ENCODE data around the gene CDK19.

Gene CDK19

DNA sequence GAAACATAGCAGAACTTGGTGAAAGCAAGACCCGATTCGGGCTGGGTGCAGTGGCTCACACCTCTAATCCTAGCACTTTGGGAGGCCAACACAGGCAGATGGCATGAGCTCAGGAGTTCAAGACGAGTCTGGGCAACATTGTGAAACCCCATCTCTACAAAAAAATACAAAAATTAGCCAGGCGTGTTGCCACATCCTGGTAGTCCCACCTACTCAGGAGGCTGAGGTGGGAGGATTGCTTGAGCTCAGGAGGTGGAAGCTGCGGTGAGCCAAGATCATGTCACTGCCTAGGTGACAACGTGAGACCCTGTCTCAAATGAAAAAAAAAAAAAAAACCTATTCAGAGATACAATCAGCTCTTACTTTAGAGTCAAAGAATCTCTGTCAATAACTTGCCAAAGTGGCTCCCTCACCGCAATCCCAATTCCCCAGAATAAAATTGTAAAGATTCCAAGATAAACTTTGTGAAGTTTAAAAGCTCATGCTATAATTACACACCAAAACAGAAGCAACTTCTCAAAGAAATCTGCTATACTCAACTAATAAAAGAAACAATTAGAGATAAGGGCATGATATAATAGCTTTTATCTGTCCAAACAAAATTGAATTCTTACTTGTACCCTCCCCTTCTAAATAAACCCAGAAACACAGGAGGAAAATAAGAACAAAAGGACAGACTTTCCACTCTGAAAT, 33.6 kb downstream of the CDK19 start:
- TF ChIP-seq, protein P1, sequence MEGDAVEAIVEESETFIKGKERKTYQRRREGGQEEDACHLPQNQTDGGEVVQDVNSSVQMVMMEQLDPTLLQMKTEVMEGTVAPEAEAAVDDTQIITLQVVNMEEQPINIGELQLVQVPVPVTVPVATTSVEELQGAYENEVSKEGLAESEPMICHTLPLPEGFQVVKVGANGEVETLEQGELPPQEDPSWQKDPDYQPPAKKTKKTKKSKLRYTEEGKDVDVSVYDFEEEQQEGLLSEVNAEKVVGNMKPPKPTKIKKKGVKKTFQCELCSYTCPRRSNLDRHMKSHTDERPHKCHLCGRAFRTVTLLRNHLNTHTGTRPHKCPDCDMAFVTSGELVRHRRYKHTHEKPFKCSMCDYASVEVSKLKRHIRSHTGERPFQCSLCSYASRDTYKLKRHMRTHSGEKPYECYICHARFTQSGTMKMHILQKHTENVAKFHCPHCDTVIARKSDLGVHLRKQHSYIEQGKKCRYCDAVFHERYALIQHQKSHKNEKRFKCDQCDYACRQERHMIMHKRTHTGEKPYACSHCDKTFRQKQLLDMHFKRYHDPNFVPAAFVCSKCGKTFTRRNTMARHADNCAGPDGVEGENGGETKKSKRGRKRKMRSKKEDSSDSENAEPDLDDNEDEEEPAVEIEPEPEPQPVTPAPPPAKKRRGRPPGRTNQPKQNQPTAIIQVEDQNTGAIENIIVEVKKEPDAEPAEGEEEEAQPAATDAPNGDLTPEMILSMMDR (IDR thresholded peaks at IDR 0.05; ENCODE audit: borderline replicate concordance, insufficient read depth, low read depth, low read length), result no peak
- H3K4me3 ChIP-seq (ENCODE audit: low read depth, low read length), result no peak overlapping the region

DNA sequence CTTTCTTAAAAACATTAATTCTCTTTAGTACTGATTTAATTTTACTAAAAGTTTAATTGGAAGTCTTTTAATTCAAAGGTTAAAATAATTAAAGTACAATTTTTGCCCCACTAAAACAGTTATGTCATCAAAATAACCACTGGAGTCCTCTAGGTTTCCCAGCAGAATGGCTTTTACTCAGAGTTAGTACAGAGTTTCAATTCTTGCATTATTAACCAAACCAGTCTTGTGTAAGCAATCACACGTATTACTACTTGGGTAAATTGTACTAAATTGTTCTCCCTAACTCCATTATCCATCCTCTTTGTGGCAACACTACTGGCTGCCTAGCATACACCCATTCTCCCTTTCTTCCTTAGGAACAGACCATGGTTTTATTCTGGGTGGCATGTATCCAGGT, 36.9 kb downstream of the CDK19 start:
- TF ChIP-seq, protein P1 (IDR thresholded peaks at IDR 0.05; ENCODE audit: borderline replicate concordance, insufficient read depth, low read depth, low read length), result no peak

DNA sequence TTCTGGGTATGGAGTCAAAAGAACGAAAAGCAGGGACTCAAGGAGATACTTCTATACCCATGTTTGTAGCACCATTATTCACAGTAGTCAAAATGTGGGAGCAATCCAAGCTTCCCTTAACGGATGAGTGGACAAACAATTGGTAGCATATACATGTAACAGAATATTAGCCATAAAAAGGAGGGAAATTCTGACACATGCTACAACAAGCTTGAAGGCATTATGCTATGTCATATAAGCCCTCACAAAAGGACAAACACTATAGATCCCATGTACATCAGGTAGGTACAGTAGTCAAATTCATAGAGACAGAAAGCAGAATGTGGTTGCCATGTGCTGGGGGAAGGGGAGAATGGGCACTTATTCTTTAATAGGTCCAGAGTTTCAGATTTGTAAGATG, 37.6 kb downstream of the CDK19 start:
- TF ChIP-seq, protein P1 (IDR thresholded peaks at IDR 0.05; ENCODE audit: borderline replicate concordance, insufficient read depth, low read depth, low read length), result no peak
- no peak overlapping the region for H3K4me3 ChIP-seq (ENCODE audit: low read depth, low read length)

More for the DNA sequence above, 36.9 kb downstream of the CDK19 start:
- H3K4me3 ChIP-seq (ENCODE audit: low read depth, low read length), result no peak overlapping the region

- H3K4me3 ChIP-seq (ENCODE audit: low read depth, low read length), result no peak overlapping the region
- TF ChIP-seq, protein P1 (IDR thresholded peaks at IDR 0.05; ENCODE audit: borderline replicate concordance, insufficient read depth, low read depth, low read length), result no peak
These were observed 38.9 kb downstream of the CDK19 start for GRCh38 chr6:110776413-110776812.

DNA sequence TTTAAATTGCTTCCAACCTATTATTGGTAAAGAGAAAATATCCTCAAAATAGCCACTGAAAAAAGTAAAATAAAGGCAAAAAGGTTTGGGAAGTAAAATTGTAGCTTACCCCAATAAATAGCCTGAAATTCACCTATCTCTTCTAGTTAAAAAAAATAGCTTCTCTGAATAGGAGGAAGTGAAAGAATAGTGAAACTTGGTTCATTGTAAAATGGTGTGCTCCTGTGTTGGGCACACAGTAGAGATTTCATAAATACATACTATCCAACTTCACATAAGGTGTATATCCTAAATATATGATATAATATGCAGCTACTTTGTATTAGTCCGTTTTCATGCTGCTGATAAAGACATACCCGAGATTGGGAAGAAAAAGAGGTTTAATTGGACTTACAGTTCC, 45.3 kb downstream of the CDK19 start:
- TF ChIP-seq, protein P1 (IDR thresholded peaks at IDR 0.05; ENCODE audit: borderline replicate concordance, insufficient read depth, low read depth, low read length), result no peak

DNA sequence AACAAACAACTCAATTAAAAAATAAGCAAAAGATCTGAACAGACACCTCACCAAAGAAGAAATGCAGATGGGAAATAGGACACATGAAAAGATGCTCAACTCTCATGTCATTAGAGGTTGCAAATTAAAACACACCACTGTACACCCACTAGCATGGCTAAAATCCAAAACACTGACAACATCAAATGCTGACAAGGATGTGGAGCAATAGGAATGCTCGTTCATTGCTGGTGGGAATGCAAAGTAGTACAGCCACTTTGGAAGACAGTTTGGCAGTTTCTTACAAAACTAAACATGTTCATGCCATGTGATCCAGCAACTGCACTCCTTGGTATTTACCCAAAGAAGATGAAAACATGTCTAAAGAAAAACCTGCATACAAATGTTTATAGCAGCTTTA, 47.2 kb downstream of the CDK19 start:
- no peak overlapping the region for H3K4me3 ChIP-seq (ENCODE audit: low read depth, low read length)
- TF ChIP-seq, protein P1 (IDR thresholded peaks at IDR 0.05; ENCODE audit: borderline replicate concordance, insufficient read depth, low read depth, low read length), result no peak

More for the DNA sequence above, 45.3 kb downstream of the CDK19 start:
- H3K4me3 ChIP-seq (ENCODE audit: low read depth, low read length), result no peak overlapping the region

DNA sequence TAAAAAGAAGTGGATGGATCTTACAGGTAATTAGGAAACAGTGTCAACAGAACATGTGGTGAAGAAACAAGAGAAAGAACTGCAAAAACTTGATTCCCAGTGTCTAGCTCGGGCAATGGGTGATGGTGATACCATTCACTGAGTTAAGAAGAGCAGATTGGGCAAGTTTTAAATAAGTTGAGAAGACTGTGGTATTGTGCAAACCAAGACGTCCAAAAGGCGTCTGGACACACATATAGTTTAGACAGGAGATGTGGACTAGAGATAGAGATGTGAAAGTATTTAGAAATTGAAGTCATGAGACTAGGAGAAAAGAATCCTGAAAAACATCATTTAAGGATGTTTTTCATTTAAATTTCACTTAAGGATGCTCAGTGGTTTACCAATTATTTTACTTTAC, 53.9 kb downstream of the CDK19 start:
- TF ChIP-seq, protein P1 (IDR thresholded peaks at IDR 0.05; ENCODE audit: borderline replicate concordance, insufficient read depth, low read depth, low read length), result no peak
- no peak overlapping the region for H3K4me3 ChIP-seq (ENCODE audit: low read depth, low read length)
